Endothelial cell of umbilical vein (primary cell): ENCODE data around the gene TMEM169. TPM values are rescaled to one million over a fixed set of nuclear protein-coding genes. Genes with fewer than 3 reads are reported as not detected.

Source experiments
- BruUV-seq: library from RNA; stranded (reverse); fragments of 400-500 nt; replicated peaks from 2 replicates; lab custom pipeline; 2021; lab: Mats Ljungman, UMichigan
- CTCF ChIA-PET: fragments of 300-600, 350-600 bp; sonication (Branson Sonifier 250); formaldehyde crosslinking; loops from one replicate; lab custom pipeline; 2021; ENCODE audit warnings: antibody characterized with exemption, inconsistent platforms; lab: Charles Lee
- POLR2A ChIA-PET: fragments of 300-600, 350-600 bp; sonication (Branson Sonifier 250); formaldehyde crosslinking; loops from one replicate; lab custom pipeline; 2021; ENCODE audit warnings: antibody characterized with exemption, inconsistent platforms; lab: Charles Lee
- DNase-seq: peaks from one replicate; pipeline ENCODE4 v3.0.0-alpha.2; 2011; ENCODE audit warnings: low read depth, low spot score
- FAIRE-seq: peaks from 2 replicates; lab custom pipeline; 2011; peaks lifted over from hg19 to GRCh38; lab: Jason Lieb, UNC
- H2AFZ ChIP-seq: 2 replicates; pipeline ENCODE4 v1.6.0; 2012; ENCODE audit warnings: low read depth, low read length, control low read depth, inconsistent platforms
- H3K27ac ChIP-seq: 2 replicates; pipeline ENCODE4 v1.5.1; 2011; ENCODE audit warnings: low read depth, mild to moderate bottlenecking, control low read depth, low read length, moderate library complexity; ENCODE audit not compliant: insufficient read depth
- H3K27me3 ChIP-seq, 2 experiments: 2 replicates each; pipeline versions ENCODE4 v1.6.0 to v1.6.1; 2011; ENCODE audit warnings: low read length in 2 of 2, mixed read lengths in 1 of 2; ENCODE audit not compliant: control insufficient read depth in 2 of 2, insufficient read depth in 2 of 2
- H3K36me3 ChIP-seq, 2 experiments: 2 replicates in 1 of 2; 3 replicates in 1 of 2; pipeline ENCODE4 v1.5.1; 2011; ENCODE audit warnings: low read length in 2 of 2, mild to moderate bottlenecking in 1 of 2, moderate library complexity in 1 of 2; ENCODE audit not compliant: control insufficient read depth in 2 of 2, insufficient read depth in 2 of 2; ENCODE audit errors: extremely low read depth in 1 of 2
- H3K4me1 ChIP-seq: 3 replicates; pipeline ENCODE4 v1.5.1; 2011; ENCODE audit warnings: mild to moderate bottlenecking, low read length; ENCODE audit not compliant: control insufficient read depth, insufficient read depth; ENCODE audit errors: extremely low read depth
- H3K4me2 ChIP-seq: 2 replicates; pipeline ENCODE4 v1.6.1; 2011; ENCODE audit warnings: low read length, control low read depth, mixed read lengths; ENCODE audit not compliant: insufficient read depth
- H3K4me3 ChIP-seq, 3 experiments: fragments of 200-600 bp in 1 of 3; sonication (generic), shearing (Covaris generic) in 1 of 3; replicated peaks in 1 of 3; 2 replicates each; pipeline ENCODE4 v1.5.1; 2011 to 2016; ENCODE audit warnings: control low read depth in 3 of 3, low read length in 3 of 3, mild to moderate bottlenecking in 2 of 3, inconsistent platforms in 1 of 3, low read depth in 1 of 3, moderate library complexity in 1 of 3; ENCODE audit not compliant: insufficient read depth in 1 of 3
- H3K79me2 ChIP-seq: 2 replicates; pipeline ENCODE4 v1.6.0; 2012; ENCODE audit warnings: low read length, inconsistent platforms; ENCODE audit not compliant: control insufficient read depth, insufficient read depth
- H3K9ac ChIP-seq: replicated peaks from 2 replicates; pipeline ENCODE3; 2011; ENCODE audit warnings: low read length, control low read depth; ENCODE audit not compliant: insufficient read depth; ENCODE audit errors: extremely low read depth
- H3K9me1 ChIP-seq: replicated peaks from 3 replicates; pipeline ENCODE4 v1.6.0; 2011; ENCODE audit warnings: mild to moderate bottlenecking, low read length; ENCODE audit not compliant: control insufficient read depth, insufficient read depth; ENCODE audit errors: extremely low read depth
- H3K9me3 ChIP-seq: replicated peaks from 2 replicates; pipeline ENCODE4 v1.5.1; 2012; ENCODE audit warnings: low read length, inconsistent platforms; ENCODE audit not compliant: control insufficient read depth, insufficient read depth
- H4K20me1 ChIP-seq: replicated peaks from 2 replicates; pipeline ENCODE3; 2011; ENCODE audit warnings: mild to moderate bottlenecking, low read length; ENCODE audit not compliant: control insufficient read depth, insufficient read depth; ENCODE audit errors: extremely low read depth
- CTCF ChIP-seq, 2 donors: IDR thresholded peaks; 1 replicate in 1 of 2; 2 replicates in 1 of 2; pipeline ENCODE4 v1.5.1; 2011; ENCODE audit warnings: low read length in 2 of 2, mild to moderate bottlenecking in 2 of 2, moderate library complexity in 2 of 2, control low read depth in 1 of 2, inconsistent platforms in 1 of 2, low read depth in 1 of 2; ENCODE audit not compliant: insufficient read depth in 1 of 2; ENCODE audit errors: extremely low read depth in 1 of 2
- EZH2 ChIP-seq: IDR thresholded peaks from 2 replicates; pipeline ENCODE4 v1.6.1; 2012; ENCODE audit warnings: borderline replicate concordance, low read depth, mild to moderate bottlenecking, moderate library complexity, low read length, inconsistent platforms; ENCODE audit not compliant: severe bottlenecking
- FOS ChIP-seq: IDR thresholded peaks from 2 replicates; pipeline ENCODE4 v1.6.1; 2011; ENCODE audit warnings: mild to moderate bottlenecking, low read length, moderate library complexity, borderline replicate concordance; ENCODE audit not compliant: insufficient read depth
- MAX ChIP-seq: IDR thresholded peaks from 2 replicates; pipeline ENCODE4 v1.6.1; 2011; ENCODE audit not compliant: insufficient read depth, insufficient read length
- POLR2A ChIP-seq: IDR thresholded peaks from 2 replicates; pipeline ENCODE4 v1.6.1; 2012; ENCODE audit warnings: low read depth, mild to moderate bottlenecking, control low read depth, low read length
- POLR2AphosphoS5 ChIP-seq: IDR thresholded peaks from 2 replicates; pipeline ENCODE4 v1.6.1; 2012; ENCODE audit warnings: low read depth, mild to moderate bottlenecking, control low read depth, low read length, moderate library complexity; ENCODE audit not compliant: insufficient read depth
- dilution Hi-C: fragments of 300-500 bp; cut with MboI; formaldehyde crosslinking; loops from one replicate; pipeline ENCODE4 v1.15.0; 2019; ENCODE audit warnings: low sequenced_read_pairs; ENCODE audit not compliant: extremely low pct_ligation_motif_present
- intact Hi-C: fragments of 100-400 bp; cut with micrococcal nuclease; formaldehyde crosslinking; loops from one replicate; pipeline ENCODE4 v1.10.0; 2022
- polyA plus RNA-seq, 4 experiments: library from polyadenylated mRNA; depleted of rRNA in 3 of 4; stranded (reverse) in 3 of 4; unstranded in 1 of 4; fragments of >200 nt; gene quantifications; 2 replicates each; pipeline versions ENCODE4 v1.2.1 to v1.2.3, GENCODE V29; 2011 to 2012; ENCODE audit warnings: missing spikeins in 1 of 4
- total RNA-seq: library from RNA; stranded (reverse); gene quantifications from 2 replicates; pipeline ENCODE4 v1.2.3, GENCODE V29; 2021

The TMEM169 gene
- total and polyA plus RNA-seq, 2 donors (not counting 3 experiments of a cell fraction or from before 2014, with no cell fraction given): 0.20 TPM; not detected in 1

GRCh38 chr2:216034065-216034464, 47.7 kb upstream of the TMEM169 start:
- no peaks in the 10 kb centered on the region for H4K20me1 ChIP-seq
- H3K4me1 ChIP-seq: no peaks in the 10 kb centered on the region
- H3K36me3 ChIP-seq: no peaks in the 10 kb centered on the region
- BruUV-seq: no TSS peak
- no peak overlapping the region for H3K27ac ChIP-seq
- no peaks in the 10 kb centered on the region for H3K9me3 ChIP-seq
- no peak overlapping the region for H3K4me2 ChIP-seq
- no peak overlapping the region for H3K9ac ChIP-seq
- dilution Hi-C loops (no loop called here), intact Hi-C loops (loop anchor here (1.0 kb wide), 3 partner anchors 71 to 632 kb away; partner anchors contain the start of gene XRCC5)
- H2AFZ ChIP-seq: no peak overlapping the region
- H3K9me1 ChIP-seq: no peaks in the 10 kb centered on the region
- H3K79me2 ChIP-seq: no peaks in the 10 kb centered on the region
- FAIRE-seq (peak; percentile 84), DNase-seq (peak; percentile 77)
- H3K27me3 ChIP-seq: no peaks in the 10 kb centered on the region
- ChIA-PET POLR2A (no interaction called here), CTCF (interaction anchor here (0.7 to 3.6 kb wide), 15 partner anchors 9 to 632 kb away, joined by 3 to 19 read pairs (median 4); partner anchors contain the start of genes PECR, TMEM169 and XRCC5)
- no peak for TF ChIP-seq EZH2
- TF ChIP-seq CTCF (IDR thresholded peaks at IDR 0.05; ENCODE audit: extremely low read depth in 1 of 2, insufficient read depth in 1 of 2, low read depth in 1 of 2, low read length in 2 of 2): peak; percentile 84 to 86
- no peak for TF ChIP-seq POLR2AphosphoS5
- TF ChIP-seq POLR2A: no peak
- no peak overlapping the region for H3K4me3 ChIP-seq

GRCh38 chr2:216039918-216040317, 41.8 kb upstream of the TMEM169 start:
- Histone ChIP-seq H2AFZ (no peak overlapping the region), H3K79me2 (no peaks in the 10 kb centered on the region), H4K20me1 (no peaks in the 10 kb centered on the region), H3K4me2 (no peak overlapping the region), H3K9me3 (no peaks in the 10 kb centered on the region), H3K9ac (no peak overlapping the region), H3K4me1 (no peaks in the 10 kb centered on the region), H3K27me3 (no peaks in the 10 kb centered on the region), H3K27ac (no peak overlapping the region), H3K36me3 (no peaks in the 10 kb centered on the region), H3K9me1 (no peaks in the 10 kb centered on the region), H3K4me3 (no peak overlapping the region)
- FAIRE-seq (no peak), DNase-seq (no peak)
- no TSS peak for BruUV-seq
- intact Hi-C loops: no loop called here
- ChIA-PET CTCF (no interaction called here), POLR2A (no interaction called here)
- dilution Hi-C loops: no loop called here
- TF ChIP-seq FOS: no peak
- TF ChIP-seq MAX: no peak
